Endothelial cell of hepatic sinusoid (primary cell): ENCODE measurements around the gene DOP1A.

ENCODE experiments used
- in situ Hi-C: cut with HindIII; loops from 2 replicates; pipeline ENCODE4 v1.10.0; 2017; ENCODE audit warnings: low sequenced_read_pairs

DOP1A gene

DNA sequence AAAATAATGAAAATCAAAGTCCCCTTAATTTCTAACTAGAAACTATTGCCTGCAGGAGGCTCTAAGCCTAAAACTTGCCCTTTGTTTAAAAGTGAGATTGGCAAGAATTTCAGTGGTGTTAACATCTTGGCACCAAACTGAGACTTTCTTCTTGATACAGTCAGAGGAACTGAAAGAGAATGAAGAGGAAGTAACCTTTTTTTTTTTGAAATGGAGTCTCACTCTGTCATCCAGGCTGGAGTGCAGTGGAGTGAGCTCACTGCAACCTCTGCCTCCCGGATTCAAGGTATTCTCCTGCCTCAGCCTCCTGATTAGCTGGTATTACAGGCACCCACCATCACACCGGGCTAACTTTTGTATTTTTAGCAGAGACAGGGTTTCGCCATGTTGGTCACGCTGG lies 3.6 kb downstream of the DOP1A start:
- in situ Hi-C loops, result no loop called here

DNA sequence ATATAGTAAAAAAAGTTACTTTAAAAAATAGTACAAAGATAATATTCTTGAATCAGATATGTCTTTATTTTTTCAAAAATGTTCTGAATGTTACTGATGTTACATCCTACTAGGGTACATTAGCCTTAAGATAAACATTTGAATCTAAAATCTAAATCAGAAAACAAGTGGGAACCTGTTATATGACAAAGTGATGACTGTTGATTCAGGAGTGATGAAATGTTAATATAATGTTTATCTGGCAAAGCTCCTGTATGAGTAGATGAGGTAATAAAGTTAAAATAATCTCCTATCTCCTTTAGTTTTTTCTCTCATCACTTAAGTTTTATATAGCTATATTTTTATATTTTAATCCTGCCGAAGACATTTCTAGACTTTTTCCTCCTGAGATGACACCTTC lies 4.2 kb downstream of the DOP1A start:
- in situ Hi-C loops, result no loop called here

DNA sequence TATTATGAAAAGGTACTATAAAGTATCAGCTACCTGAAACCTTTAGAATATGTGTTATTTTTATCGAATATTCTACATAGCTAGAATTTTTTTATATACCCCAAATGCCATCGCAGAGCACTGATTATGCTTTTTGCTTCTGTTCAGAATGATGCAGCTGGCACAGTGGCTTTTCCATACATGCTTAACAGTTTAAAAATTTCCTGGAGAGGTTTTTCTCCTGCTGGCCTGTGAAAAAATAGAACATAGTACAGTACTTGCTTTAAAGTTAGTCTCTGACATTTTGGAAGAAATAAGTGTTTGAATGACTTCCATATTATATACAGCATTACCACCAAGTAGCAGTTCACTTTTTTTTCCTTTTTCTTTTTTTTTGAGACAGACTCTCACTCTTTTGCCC lies 5.3 kb downstream of the DOP1A start:
- in situ Hi-C loops, result no loop called here

DNA sequence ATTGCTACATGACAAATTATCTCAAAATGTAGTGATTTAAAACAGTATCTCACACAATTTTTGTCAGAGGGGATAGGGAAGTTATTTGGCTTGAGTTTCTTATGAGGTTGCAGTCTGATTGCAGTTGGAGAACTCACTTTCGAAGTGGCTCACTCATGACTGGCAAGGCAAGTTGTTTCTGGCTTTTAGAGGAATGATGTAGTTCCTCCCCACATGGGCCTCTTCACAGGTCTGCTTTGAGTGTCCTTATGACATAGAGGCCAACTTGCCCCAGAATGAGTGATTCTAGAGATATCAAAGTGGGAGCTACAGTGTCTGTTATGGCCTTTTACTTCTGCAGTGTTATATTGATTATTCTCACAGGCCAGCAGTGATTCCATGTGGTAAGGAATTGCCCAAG lies 6.1 kb downstream of the DOP1A start:
- in situ Hi-C loops, result no loop called here

DNA sequence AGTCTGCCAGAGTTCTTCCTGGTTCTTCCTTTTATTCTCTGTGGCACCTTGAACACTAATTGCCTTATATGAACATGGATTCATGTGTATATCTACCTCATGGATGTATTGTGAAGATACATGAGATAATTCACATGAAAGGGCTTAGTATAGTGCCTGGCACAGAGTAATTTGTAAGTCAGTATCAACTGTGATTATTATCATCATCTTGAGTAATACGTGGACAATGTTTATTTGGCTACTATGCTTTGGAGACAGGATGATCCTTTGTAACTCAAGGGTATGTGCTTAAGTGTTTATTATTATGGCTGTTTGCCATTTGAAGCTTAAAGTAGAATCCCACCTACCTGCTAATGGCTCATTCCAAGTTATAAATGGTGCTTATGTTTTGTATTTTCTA lies 16.0 kb downstream of the DOP1A start:
- in situ Hi-C loops, result loop anchor here (25.0 kb wide), 2 partner anchors 129 to 429 kb away; partner anchors contain the start of gene PRSS35

DNA sequence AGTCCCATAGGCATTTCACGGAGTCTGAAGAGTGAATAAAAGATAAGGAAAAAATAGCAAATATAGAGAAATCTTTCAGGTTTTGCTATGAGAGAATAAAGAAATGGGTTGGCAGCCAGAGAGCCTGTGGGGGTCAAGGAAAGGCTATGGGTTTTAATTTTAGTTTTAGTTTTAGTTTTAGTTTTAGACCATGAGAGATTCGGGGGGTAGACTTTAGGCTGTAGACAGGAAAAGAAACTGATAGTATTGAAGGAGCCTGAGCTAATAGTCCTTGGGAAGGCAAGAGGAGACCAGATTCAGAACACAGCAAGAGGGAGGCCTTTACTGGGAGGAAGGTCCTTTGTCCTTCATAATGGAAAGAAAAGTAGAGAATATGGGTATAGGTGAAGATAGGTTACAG lies 19.3 kb downstream of the DOP1A start:
- in situ Hi-C loops, result loop anchor here (25.0 kb wide), 2 partner anchors 126 to 426 kb away; partner anchors contain the start of gene PRSS35

DNA sequence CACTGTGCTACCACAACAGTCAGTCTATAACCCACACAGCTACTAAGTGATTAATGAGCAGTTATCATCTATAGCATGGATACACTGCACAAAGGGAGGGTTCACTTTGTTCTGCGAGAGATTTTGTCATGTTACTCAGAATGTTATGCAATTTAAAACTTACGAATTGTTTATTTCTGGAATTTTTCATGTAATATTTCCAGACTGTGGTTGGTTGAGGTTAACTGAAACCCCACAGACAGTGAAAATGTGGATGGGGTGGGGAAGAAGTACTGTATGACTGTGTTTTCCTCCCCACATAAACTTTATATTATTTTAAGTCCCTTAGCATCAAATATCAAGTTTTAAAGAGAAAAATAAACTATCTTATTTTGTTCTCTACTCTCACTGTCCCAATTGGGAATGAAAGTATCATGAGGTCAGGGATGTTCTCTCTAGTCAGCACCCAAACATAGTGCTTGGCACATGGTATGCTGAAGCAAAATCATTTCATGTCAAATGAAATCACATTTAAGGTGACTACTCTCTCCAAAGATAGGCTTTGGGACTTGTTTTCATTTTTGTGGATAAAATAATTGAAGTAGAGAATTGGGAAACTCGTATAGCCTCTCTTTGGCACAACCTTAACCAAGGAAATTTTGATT lies 25.4 kb downstream of the DOP1A start:
- in situ Hi-C loops, result loop anchor here (25.0 kb wide), 2 partner anchors 119 to 419 kb away; partner anchors contain the start of gene PRSS35

DNA sequence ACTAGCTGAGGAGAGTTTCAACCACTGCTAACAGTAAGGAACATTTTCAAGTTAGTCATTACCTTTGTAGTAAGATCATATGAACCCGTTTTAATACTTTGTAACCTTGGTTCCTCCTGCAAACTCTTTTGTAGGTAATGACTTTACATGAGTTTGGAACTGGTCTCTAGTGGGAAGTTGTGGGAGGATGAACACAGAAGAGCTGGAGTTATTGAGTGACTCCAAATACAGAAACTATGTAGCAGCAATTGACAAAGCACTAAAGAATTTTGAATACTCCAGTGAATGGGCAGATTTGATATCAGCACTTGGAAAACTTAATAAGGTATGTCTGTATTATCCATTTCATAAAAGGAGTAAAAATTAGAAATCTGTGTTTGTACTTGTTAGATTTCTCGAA lies 29.3 kb downstream of the DOP1A start:
- in situ Hi-C loops, result loop anchor here (25.0 kb wide), 2 partner anchors 116 to 416 kb away; partner anchors contain the start of gene PRSS35

DNA sequence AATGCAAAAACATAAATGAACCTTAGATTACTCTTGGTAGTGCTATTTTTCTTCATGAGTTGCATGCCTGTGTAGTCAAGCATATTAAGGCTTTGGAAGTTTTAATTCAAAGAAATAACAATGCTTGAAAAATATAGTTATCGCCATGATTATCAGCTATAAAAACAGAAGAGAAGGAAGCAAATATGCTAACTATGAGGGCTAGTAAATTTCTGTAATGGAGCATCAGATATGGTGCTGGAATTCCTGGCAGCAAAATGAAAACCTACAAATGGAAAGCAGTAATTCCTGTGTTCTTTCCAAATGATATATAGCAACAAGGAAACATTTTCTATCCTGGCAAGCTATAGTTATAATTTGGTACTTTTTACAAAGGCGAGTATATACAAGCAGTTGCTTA lies 29.7 kb downstream of the DOP1A start:
- in situ Hi-C loops, result loop anchor here (25.0 kb wide), 2 partner anchors 115 to 415 kb away; partner anchors contain the start of gene PRSS35

DNA sequence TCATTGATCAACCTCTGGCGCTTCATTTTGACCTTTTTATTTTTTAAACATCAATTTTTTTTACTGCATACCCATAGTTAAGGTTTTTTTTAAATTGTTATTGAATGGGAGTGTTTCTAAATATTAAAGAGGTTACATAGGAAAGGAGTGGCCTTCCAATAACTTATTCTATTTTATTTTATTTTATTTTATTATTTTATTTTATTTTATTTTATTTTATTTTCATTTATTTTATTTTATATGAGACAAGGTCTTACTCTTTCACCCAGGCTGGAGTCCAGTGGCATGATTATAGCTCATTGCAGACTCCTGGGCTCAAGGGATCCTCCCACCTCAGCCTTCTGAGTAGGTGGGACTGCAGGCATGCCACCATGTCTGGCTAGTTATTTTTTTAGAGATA lies 30.2 kb downstream of the DOP1A start:
- in situ Hi-C loops, result loop anchor here (25.0 kb wide), 2 partner anchors 115 to 415 kb away; partner anchors contain the start of gene PRSS35

DNA sequence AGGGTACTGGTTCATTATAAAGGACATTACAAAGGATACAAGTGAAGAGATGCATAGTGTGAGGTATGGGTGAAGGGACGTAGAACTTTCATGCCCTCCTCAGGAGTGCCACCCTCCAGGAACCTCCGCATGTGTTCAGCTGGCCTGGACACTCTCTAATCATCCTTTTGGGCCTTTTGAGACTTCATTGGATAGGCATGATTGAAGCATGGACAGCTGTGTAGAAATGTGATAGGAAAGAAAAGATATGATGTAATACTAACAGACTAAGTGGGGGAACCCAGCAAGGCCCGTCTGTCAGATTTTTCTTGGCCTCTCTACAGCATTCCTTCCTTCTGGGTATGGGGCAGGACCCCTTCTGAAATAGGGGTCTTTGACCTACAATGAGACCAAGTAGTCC lies 31.1 kb downstream of the DOP1A start:
- in situ Hi-C loops, result loop anchor here (25.0 kb wide), 2 partner anchors 114 to 414 kb away; partner anchors contain the start of gene PRSS35

DNA sequence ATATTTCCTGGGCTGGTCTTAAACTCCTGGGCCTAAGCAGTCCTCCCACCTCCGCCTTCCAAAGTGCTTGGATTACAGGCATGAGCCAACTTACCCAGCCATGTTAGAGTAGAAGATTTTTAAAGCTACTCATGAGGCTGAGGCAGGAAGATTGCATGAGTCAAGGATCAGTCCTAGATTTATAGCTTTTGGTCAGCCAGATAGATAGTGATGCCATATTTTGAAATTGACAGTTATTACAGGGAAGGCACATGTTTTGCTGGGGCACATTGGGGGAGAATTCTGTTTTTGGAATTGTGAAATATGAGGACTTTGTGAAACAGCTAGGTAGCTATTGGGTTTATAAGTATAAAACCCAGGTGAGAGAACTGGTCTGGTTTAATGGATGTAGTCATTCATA lies 40.9 kb downstream of the DOP1A start:
- in situ Hi-C loops, result no loop called here

DNA sequence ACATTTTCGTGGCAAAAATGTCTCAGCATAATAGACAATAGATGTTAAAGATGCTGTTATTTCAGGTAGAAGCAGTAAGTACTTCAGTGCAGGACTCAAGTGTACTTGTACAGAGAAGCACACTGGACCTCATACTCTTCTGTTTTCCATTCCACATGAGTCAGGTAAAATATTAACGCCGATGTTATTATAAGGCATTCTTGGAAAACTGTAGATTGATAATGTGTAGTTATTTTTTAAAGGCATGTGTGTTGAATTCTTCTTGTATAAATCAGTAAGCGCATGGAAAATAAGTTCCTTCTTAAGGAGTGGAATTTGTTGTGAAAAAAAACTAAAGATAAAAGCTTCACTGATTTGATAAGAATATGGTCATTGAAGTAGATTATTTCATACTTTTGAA lies 45.8 kb downstream of the DOP1A start:
- in situ Hi-C loops, result no loop called here

DNA sequence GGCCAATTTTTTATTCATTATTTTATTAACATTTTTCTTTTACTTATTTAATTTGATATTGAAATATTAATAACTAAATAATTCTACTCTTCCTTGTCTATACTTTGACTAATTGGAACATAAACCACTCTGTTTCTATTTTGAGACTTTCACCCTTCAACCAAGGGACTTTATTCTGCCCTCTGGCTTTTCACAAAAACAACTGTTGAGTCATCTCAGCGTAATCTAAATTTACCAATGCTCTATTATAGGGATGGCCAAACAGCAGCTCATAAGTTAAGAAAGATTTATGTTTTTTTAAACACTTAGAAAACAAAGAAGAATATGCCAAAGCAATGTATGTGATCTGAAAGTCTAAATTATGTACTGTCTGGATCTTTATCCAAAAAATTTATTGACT lies 46.7 kb downstream of the DOP1A start:
- in situ Hi-C loops, result no loop called here

DNA sequence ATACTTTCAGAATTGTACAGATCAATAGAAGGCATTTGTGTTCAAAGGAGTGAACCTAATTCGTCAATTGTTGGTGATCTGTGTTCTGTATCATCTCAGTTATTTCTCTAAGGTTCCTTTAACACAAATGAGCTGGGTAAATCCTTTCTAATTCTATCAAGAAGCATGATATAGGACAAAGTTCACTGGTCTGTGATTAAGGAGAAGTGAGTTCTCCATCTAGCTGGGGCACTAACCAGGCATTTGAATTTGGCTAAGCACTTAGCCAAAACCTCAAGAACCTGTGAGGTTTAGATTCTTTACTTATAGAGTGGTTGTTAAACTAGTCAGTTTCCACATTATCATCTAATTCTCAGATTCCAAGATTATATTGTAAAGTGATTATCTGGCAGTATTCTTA lies 50.3 kb downstream of the DOP1A start:
- in situ Hi-C loops, result no loop called here

DNA sequence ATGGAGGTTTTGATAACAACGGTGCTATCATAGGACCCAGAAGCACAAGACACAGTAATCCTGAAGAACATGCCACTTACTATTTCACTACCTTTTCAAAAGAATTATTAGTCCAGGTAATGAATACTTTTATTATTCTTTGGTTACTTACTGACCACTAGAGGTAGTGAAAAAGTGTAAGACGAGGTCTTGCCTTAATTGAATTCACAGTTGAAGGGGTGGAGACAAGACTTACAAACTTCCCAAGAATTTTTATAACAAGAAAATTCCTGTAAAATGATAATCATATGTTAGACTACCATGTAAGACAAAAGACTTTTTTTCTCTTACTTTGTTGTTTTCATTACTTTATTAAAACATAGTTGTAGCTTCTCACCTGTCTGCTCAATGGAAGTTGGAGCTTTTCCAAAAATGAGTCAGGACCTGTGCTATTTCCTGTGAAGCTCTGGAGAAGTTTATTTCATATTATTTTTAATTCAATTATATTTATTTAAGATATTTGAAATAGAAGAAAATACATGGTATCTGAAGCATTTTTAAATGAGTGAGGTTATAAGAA lies 52.4 kb downstream of the DOP1A start:
- in situ Hi-C loops, result no loop called here

DNA sequence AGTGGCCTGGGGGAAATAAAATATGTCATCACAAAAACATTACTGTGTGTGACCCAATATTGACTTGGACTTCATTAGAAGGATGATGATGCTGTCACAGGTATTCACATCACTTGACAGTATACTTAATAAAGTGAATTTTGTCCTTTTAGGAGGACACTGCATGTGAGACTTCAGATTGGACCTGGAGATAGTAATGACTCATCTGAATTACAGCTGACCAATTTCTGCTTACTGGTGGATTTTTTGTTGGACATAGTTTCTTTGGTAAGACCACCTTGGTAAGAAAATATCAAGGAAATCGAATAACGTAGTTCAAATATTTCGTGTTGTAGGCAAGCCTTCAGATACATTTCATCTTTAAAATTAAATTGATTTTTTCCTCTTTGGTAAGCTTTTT lies 57.1 kb downstream of the DOP1A start:
- in situ Hi-C loops, result no loop called here

DNA sequence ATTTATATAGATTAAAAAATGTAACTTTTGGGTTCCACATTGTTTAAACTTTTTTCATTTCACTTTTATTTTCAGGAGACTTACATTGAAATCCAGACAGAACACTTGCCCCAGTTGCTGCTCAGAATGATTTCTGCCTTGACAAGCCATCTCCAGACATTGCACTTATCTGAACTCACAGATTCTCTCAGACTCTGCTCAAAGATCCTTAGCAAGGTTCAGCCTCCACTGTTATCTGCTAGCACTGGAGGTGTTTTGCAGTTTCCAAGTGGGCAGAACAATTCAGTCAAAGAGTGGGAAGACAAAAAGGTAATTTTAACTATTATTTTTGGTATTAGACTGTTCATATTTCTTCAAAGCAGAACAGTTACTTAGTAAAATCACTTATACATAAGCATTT lies 58.0 kb downstream of the DOP1A start:
- in situ Hi-C loops, result no loop called here

DNA sequence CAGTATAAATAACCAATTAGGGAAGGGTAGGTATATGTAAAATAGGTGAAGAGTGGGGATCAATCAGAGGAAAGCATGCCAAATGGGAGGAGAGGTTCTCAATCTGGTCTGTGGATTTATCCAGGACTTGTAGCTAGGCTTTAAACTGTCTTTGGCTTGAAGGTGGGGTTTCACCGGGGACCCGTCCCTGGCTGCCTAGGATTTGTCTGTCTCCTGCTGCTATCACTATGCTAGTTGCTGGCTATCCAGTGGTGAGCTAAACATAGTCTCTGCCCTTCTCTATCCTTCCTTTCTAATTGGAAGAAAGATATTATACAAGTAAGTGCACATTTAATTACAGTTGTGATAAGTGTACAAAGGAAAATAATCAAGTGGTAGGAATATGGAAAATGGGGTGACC lies 58.8 kb downstream of the DOP1A start:
- in situ Hi-C loops, result no loop called here

DNA sequence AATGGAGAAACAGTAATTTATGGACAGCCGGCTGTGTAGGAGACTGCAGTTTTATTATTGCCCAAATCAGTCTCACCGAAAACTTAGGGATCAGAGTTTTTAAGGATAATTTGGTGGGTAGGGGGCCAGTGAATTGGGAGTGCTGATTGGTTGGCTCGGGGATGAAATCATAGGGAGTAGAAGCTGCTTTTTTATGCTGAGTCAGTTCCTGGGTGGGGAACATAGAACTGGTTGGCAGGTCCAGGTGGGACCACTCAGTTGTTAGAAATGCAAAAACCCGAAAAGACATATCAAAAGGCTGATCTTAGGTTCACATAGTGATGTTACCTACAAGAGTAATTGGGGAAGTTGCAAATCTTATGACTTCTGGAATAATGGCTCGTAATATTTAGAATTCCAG lies 59.3 kb downstream of the DOP1A start:
- in situ Hi-C loops, result no loop called here

DNA sequence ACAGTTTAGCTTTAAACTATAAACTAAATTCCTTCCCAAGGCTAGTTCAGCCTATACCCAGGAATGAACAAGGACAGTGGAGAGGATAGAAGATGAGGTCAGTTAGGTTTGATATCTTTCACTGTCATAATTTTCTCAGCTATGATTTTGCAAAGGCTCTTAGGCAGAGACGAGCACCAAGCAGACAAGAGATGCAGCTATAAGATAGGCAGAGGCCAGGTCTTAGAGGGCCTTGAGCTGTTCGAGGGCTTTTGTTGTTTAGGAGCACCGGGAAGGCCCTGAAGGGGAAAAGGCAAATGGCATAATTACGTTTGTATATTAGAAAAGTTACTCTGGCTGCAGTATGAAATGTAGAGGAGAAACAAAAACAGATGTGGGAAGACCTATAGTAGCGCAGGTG lies 59.8 kb downstream of the DOP1A start:
- in situ Hi-C loops, result no loop called here

DNA sequence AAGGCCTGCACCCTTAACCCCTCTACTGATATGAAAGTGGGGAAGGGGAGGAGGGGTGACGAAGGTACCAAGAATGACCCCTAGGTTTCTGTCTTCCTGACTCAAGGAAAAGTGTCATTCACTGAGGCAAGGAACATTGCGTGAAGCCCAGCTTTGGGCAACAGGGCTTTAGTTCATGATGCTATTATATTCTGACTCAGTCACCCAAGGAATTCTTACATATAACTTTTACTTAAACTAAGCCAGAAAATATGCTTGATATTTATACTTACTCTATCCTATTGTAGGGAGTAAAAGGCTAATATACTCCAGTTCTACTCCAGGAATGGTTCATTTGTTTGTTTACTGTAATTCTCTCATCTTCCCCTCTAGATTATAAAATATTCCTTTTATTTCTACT lies 60.5 kb downstream of the DOP1A start:
- in situ Hi-C loops, result no loop called here

DNA sequence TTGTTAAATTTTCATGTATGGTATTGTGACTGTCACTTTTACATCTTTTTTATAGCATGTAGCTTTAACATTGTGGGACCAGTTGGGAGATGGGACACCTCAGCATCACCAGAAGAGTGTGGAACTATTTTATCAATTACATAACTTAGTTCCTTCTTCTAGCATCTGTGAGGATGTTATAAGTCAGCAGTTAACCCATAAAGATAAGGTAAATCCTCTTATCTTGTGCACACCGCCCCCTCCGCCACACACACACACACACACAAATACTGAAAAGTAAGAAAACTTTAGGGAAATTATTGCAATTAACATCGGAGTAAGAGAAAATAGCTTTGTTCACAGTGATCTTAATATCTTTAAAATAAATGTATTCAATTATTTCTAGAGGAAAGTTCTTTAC lies 64.7 kb downstream of the DOP1A start:
- in situ Hi-C loops, result no loop called here
